Tongue (tissue), 2 donors: ENCODE results near the gene KCNH6. TPM values are rescaled to one million over a fixed set of nuclear protein-coding genes. Genes with fewer than 3 reads are reported as not detected.

ENCODE experiments used
- DNase-seq: peaks from one replicate; pipeline ENCODE4 v3.0.0-alpha.2; 2015
- total RNA-seq: library from RNA; depleted of rRNA; stranded (reverse); fragments of >200 nt; gene quantifications from one replicate; pipeline ENCODE4 v1.2.3, GENCODE V29; 2014

Gene KCNH6
- total RNA-seq, 1 donor from 2014 or later = 0.31 TPM

DNA sequence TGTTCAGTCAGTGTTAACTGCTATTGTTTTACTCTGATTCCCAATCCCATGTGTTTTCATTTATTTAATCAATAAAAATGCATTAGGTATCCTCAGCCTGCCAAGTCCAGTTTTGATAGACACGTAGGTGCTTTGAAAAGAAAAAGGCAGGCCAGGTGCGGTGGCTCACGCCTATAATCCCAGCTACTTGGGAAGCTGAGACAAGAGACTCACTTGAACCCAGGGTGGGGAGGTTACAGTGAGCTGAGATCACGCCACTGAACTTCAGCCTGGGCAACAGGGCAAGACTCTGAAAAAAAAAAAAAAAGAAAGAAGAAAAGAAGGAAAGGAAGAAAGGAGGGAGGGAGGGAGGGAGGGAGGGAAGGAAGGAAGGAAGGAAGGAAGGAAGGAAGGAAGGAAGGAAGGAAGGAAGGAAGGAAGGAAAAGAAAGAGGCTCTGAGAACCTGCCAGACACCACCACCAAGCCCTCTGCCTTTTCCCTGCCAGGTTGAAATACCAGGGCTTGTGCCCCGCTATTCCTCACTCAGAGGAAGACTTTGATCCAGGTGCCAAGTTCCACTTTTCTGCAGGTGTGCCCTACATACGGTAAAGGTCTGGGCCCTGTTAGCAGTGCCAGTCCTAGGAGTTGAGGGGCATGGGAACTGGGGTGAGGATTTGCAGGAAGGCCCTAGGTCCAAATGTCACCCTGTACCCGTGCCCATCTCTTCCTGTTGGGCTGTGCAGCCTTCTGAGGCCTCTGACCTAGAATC is 10.1 kb upstream of the KCNH6 start:
- DNase-seq = no peak

DNA sequence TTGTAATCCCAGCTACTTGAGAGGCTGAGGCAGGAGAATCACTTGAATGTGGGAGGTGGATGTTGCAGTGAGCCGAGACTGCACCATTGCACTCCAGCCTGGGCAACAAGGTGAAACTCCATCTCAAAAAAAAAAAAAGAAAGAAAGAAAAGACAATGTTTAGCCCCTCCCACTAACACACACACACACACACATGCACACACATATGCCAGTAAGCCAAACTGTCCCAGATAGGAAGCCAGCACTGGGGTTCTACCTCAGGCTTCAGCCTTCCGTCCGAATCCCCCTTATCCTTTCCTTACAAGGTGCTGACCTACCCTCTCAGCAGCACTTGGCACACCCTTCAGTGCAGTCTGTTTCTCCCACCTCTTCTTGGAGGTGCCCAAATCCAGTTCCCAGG is 8.7 kb upstream of the KCNH6 start:
- DNase-seq = no peak

DNA sequence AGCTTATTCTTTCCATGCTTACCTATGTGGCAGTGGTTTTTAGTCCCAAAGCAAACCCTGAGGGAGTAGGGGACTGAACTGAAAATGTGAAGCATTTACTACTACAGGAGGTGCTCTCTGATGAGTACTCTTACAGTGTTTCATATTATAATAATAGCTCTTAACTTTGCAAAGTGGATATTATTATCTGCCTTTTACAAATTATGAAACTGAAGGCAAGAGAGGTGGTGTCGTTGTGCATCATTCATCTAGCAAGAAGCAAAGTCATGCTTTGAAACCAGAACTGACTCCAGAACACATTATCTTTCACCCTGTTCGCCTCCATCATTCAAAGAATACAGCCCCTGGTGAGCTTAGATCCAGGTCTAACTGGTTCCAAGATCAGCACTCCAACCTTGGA is 8.2 kb upstream of the KCNH6 start:
- DNase-seq = no peak

DNA sequence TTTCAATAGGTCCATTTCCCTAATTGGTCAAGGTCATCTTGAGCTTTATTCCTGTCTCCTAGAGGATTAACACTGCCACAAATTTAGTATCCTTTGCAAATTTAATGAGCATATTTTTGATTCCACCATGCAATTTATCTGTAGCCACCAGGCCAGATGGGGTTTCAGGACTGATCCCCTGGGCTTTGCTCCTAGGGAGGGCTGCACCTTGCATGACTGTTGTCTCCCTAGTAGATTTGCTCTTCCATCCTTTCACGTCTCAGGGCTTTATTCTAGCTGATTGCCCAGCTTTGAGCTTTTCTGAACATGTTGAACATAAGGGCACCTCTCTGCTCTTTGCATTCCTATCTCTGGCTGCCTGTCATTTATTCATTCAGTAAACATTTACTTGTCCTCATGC is 7.7 kb upstream of the KCNH6 start:
- DNase-seq = no peak

DNA sequence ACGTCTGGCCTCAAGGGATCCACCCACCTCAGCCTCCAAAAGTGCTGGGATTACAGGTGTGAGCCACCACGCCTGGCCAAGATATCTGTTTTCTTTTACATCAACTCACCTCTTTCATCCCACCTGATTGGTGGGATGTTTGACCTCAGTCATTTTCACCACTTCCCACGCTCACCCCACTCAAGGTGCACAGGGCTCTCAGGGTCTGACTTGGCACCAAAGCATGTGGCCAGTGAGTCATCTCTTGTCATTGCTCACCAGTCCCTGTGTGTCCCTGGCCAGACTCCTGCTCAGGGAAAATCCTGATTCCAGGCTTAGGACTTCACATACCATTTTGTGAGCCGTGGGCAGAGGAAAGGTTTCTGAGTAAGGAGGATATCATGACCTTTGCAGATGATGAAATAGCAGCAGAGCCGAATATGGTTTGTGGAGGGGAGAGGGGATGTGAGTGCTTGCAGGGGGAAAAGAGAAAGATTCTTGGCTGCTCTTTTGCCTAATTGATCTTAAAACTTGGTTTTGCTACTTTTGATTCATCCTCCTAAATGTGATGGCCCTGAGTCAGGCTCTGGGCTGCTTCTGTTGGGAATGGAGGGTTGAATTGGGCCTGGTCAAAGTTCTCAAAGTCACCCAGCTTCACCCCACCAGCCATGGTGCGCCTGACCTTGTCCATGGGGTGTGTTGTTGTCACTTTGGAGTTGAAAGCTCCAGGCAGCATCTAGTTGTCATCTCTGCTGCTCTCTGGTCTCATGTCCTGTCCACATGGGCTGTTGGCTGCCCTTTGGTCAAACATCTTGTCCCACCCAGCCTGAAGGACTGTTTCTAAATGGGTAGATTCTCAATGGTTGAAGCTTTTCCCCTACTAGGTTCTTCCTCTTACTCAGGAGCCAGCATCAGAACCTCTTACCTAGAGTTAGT is 6.0 kb upstream of the KCNH6 start:
- DNase-seq = no peak

DNA sequence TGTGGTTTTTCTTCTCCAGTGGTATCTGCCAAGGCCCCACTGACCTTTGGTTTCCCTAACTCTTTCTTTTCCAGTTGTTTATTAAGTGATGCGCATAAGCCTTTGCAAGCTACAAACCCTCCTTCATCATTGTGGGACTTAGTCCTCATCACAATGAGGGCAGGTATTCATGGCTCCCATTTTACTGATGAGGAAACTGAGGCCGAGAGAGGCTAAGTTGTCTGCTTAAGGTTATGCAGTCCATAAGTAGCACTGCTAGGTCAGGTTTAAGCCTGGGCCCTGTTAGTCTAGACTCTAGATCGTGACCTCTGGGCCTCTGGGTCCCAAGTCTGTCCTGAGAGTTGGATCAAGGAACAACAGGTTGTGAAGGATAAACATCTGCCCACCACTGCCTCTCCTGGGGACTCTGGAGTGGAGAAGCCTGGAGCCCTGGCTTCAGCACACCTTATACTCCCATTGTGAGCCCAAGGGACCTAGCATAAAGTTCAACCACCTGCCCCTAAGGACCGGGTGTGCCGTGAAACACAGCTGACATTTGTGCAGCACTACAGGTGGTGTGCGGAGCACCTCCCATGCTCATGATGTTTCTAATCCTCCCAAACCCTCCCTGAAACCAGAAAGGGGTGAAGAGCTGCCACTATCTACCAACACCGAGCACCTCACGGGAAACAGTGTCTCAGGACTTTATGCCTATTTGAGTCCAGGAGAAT is 5.2 kb upstream of the KCNH6 start:
- DNase-seq = no peak

DNA sequence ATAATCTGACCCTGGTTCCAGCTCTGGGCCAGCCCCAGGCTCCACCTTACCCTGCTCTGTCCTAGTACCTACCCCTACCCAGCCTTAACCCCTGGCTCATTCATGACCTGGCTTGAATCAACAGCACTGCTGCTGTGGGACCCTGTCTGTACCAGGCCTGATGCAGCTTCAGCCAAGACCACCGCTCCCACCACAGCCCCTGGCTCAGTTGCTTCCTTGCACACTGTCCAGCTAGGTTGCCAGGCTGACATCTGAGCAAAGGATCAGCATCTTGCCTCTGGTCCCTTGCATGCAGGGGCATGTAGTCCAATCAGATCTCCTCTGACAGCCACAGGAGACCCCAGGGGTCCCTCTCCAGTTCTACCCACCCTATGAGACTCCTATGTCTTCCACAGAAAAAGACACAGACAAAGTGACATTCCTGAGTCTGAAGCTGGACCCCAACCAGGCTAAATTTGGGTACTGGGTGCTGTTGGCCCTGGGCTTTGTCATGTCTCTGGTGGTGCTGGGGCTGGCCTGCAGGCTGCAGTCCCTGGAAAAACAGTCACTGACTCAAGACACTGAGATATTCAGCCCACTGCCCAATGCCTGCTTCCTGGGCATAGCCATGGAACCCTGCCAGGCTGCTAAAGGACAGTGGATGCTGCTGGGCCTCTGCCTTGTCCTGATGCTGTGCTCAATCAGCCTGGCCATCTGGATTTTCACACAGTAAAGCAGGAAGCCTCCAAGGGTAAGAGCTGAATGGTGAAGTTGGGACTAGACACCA is 3.9 kb upstream of the KCNH6 start:
- DNase-seq = no peak

DNA sequence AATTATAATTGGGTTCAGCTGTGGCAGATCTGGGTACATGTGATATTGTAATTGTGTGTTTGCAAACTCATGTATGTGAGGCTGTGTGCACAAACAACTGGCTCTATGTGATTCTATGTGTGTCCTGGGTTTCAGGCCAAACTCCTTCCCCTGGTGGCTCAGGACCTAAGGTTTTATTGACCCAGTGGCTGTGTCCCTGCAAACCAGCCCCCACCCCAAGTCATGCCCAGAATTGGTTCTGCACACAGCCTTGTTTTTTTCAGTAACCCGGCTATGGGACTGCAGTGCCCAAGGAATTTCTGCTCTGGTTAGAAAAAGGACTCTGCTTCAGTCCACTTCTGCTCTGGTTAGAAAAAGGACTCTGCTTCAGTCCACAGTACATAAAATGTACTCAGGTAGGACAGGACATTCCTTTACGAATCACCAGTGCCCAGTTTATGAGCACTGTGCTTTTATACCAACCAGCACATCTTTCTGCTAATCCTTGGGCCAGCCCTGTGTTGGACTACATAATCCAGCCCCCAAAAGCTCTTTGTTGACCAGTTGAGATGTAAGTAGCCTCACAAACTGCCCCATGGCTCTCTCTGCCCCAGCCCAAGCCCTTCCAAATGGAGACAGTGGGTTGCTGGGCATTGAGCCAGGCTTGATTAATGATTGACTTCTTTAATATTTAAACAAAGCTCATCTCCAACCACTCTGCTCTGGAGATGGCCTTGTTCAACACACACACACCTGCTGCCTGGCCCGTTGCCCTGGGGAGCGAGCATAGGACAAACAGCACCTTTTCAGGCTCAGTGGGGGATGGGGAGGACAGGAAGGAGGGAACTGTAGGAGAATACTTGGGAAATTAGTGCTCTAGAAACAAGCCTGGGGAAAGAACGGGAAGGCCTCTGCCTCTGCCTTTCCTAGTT is 2.9 kb upstream of the KCNH6 start:
- DNase-seq = no peak

DNA sequence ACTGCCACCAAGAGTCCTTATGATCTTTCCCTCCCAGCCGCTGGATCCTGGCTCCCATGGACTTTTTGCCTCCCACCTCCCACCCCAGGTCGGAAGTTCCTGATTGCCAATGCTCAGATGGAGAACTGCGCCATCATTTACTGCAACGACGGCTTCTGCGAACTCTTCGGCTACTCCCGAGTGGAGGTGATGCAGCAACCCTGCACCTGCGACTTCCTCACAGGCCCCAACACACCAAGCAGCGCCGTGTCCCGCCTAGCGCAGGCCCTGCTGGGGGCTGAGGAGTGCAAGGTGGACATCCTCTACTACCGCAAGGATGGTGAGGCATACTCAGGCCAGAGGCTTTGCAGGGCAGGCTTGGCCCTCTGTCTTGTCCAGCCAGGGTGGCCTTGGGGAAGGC is 893 bp downstream of the KCNH6 start:
- no peak for DNase-seq

DNA sequence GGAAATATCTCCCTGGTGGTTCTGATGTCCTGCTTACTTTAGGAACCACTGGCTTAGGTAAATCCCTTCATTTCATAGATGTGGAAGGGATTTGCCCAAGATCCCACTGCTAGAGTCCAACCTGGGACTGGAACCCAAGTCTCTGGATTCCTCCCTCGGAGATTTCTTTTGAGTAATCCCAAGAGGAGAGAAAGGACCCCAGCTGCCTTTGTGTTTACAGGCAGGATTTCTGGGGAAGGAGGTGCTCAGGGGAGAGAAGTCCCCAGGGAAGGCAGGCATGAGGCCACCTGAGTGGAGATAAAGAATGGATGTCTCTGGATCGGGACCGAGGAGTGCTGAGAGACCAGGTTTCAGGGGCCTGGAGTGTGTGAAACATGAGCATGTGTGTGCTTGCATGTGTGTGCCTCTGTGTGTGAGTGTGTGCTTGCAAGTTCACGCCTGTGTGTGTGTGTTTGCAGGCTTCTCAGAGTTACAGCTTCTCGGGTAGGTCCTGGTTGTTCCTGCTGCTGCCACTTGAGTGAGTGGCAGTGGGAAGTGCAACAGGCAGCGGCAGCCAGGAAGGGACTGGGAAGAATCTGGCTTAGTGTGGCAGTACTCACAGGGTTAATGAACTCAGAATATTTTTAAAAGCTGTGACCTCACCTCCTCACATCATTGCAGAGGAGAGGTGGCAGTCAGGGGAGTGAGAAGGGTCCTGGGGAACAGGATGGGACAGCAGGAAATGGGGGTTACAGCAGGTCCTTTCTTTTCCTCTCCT is 2.2 kb downstream of the KCNH6 start:
- no peak for DNase-seq

DNA sequence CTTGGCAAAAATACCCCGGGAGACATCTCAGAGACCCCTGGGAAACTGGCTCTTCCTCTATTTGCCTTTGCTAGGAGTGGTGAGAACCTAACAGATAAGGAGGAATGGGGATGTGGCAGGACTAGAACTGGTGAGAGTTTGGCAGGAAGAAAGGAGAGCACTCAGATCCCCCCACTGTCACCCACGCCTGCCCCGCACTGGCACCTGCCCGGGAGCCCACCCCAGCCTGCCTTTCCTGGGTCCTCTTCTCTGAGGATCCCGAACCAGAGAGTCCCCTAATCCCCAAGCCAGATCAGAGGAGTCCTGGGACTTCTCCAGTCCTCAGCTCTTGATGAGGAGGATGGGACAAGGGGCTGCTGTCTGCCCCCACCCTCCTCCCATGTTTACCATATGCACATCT is 3.7 kb downstream of the KCNH6 start:
- DNase-seq = no peak

DNA sequence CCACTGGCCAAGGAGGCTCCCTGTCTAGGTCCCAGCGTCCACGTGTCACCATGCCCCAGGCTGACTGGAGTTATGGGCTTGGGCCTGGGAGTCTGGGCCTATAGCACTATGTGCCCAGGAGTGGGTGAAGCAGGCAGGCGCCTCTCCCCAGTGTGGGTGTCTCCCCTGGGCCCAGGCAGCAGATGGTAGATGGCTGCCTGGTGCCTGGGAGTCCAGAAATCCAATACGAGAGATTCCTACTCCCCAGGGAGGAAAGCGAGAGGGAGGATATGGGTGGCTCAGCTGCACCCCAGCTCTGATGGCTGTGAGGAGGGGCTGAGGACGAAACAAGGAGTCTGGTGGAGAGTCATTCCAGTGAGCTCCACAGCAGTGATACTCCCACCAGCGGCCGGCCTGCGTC is 5.0 kb downstream of the KCNH6 start:
- DNase-seq = no peak

DNA sequence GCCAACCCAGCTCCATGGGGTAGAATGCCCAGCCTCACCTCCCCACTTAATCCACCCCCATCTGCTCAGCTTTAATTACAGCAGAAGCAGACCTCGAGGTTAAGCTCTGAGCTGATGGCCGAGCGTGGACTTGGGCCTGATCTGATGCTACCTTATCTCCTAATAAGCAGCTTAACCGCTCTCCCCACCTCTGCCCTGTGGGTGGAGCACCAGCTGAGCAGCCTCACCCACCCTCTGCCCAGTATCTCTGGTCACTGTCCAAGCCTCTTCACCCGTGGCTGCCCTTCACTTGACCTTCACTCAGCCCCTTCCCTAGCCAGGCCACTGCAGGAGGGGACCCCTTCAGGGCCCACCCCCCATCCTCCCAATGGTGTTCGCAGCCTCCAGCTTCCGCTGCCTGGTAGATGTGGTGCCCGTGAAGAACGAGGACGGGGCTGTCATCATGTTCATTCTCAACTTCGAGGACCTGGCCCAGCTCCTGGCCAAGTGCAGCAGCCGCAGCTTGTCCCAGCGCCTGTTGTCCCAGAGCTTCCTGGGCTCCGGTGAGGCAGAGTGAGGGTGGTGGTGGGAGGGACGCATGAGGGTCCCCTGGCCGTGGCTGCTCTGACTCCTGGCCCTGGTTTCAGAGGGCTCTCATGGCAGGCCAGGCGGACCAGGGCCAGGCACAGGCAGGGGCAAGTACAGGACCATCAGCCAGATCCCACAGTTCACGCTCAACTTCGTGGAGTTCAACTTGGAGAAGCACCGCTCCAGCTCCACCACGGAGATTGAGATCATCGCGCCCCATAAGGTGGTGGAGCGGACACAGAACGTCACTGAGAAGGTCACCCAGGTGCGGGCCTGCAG is 6.8 kb downstream of the KCNH6 start:
- no peak for DNase-seq

DNA sequence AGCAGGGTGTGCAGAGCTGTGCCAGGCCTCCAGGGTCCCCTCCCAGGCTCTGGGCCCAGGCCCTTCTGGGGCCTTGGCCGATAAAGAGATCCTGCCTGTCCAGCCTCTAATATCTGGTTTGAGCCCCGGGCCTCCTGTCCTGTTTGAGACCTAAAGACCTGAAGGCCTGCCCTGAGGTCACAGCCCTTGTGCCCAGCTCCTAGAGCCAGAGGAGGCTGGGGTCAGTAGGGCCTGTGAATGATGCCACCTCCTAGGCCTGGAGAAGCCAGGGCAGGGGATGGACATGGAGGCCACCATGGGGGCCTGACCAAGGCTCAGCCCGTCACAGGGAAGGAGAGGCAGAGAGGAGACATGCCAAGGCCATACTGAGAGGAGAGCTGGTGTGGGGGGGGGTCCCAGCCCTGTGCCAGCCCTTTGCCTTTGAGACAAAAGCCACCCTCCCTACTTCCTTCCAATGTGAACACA is 7.4 kb downstream of the KCNH6 start:
- no peak for DNase-seq

DNA sequence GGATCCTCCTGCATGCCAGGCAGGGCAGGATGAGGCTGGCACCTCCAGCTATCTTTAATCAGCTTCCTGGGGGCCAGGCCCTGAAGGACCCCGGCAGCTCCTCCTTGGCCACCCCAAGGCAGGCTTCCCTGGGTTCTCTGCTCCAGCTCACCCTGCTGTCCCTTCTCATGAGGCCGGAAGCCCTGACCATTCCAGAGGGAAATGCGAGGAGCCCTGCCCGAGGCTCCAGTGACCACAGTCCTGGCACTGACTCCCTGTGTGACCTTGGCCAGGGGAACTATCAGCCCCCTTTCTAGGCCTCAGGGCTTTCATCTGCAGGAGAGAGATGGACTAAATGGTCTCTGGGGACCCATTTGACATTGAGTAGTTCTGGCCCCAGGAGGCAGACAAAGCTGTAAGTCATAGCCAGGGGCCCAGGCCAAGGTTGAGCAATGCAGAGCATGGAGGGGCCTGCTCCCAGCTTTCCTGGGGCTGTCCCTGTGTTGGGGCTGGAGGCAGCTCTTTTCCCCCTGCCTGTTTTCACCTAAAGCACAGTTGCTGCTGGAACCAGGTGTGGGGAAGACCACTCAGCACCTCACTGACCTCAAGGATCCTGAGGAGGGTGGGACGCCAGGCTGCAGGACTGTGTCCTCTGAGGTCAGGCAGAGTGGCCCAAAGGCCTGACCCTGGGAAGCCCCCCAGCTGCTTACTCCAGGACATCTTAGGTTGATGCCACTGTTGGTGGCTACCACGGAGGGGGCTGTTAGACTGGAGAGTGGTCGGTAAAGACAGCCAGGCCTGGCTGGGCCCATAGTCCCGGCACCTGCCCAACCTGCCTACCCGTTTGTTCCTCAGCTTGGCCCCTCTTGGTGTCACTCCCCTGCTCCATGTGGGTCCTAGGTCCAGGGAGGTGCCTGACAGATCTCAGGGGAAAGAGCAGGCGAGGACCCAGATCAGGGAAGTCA is 8.1 kb downstream of the KCNH6 start:
- DNase-seq = no peak

DNA sequence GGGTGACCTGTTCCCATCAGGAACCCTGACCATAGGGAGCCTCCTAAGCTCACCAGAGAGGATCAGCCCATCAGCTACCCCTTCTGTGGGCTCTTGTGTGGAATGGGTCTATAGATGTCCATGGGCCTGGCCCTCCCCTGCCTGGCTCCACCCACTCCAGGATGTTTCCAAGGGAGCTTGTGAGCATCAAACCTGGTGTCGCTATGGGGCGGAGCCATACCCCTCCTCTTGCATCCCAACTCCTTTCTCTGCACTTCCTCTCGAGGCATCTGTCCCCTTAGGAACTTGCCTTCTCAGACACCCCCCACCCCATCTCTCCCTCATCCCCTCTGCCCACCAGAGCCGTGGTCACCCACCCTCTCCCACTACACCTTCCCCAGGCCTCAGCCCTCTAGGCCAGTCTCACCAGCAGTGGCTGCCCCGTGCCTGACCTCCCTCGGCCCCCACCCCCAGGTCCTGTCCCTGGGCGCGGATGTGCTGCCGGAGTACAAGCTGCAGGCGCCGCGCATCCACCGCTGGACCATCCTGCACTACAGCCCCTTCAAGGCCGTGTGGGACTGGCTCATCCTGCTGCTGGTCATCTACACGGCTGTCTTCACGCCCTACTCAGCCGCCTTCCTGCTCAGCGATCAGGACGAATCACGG is 10.4 kb downstream of the KCNH6 start:
- no peak for DNase-seq

DNA sequence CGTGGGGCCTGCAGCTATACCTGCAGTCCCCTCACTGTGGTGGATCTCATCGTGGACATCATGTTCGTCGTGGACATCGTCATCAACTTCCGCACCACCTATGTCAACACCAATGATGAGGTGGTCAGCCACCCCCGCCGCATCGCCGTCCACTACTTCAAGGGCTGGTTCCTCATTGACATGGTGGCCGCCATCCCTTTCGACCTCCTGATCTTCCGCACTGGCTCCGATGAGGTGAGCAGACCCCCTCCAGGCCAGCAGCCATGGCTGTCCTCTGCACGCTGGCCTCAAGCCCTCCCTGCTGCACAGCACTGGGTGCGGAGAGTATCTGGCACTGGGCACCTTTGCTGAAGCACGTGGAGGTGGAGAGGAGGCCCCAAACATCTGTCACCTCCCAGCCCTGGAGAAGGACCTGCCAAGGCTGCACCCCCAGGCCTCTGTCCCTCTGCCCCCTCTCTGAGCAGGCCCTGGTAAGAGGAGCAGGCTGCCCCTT is 11.0 kb downstream of the KCNH6 start:
- DNase-seq = no peak
